K562 (cell line): ENCODE results near the gene CNPY4. TPM values are rescaled to one million over a fixed set of nuclear protein-coding genes. Genes with fewer than 3 reads are reported as not detected.

Source experiments
- ARHGAP35 ChIP-seq: fragments of 450-650 bp; IDR thresholded peaks from 2 replicates; pipeline ENCODE4 v1.6.1; 2018; ENCODE audit not compliant: partially characterized antibody
- BRD9 ChIP-seq: fragments of 450-650 bp; IDR thresholded peaks from 2 replicates; pipeline ENCODE4 v1.6.1; 2018; ENCODE audit warnings: low read depth; ENCODE audit not compliant: partially characterized antibody
- CREBBP ChIP-seq: IDR thresholded peaks from one replicate; pipeline ENCODE4 v1.6.1; 2012; ENCODE audit warnings: low read depth, mild to moderate bottlenecking, control low read depth, inconsistent platforms, low read length
- E2F3 ChIP-seq: fragments of 250-450 bp; sonication (Bioruptor Pico); IDR thresholded peaks from 2 replicates; pipeline ENCODE4 v1.4.0; 2020; ENCODE audit warnings: mild to moderate bottlenecking
- E2F4 ChIP-seq: sonication (generic); formaldehyde crosslinking; IDR thresholded peaks from 2 replicates; pipeline ENCODE4 v1.8.0; 2022; ENCODE audit warnings: mild to moderate bottlenecking, low read depth, missing genetic modification reagents
- ESRRB ChIP-seq: fragments of 250-450 bp; sonication (Bioruptor Pico); IDR thresholded peaks from 2 replicates; pipeline ENCODE4 v1.5.0; 2020; ENCODE audit warnings: mild to moderate bottlenecking, moderate library complexity, borderline replicate concordance
- EWSR1 ChIP-seq: fragments of 450-650 bp; IDR thresholded peaks from 2 replicates; pipeline ENCODE4 v1.6.1; 2018; ENCODE audit warnings: borderline replicate concordance, mild to moderate bottlenecking, low read depth, moderate library complexity; ENCODE audit not compliant: partially characterized antibody
- HDAC2 ChIP-seq: fragments of 450-650 bp; IDR thresholded peaks from 2 replicates; pipeline ENCODE4 v1.6.1; 2016; ENCODE audit warnings: mild to moderate bottlenecking
- MCM2 ChIP-seq: fragments of 450-650 bp; IDR thresholded peaks from 2 replicates; pipeline ENCODE4 v1.6.1; 2017; ENCODE audit warnings: low read depth, mild to moderate bottlenecking
- MITF ChIP-seq: IDR thresholded peaks from 2 replicates; pipeline ENCODE4 v1.6.1; 2014; ENCODE audit warnings: antibody characterized with exemption
- MTA2 ChIP-seq: fragments of 450-650 bp; IDR thresholded peaks from 2 replicates; pipeline ENCODE4 v1.6.1; 2016; ENCODE audit warnings: low read depth
- NFIX ChIP-seq: fragments of 250-450 bp; sonication (Bioruptor Pico); IDR thresholded peaks from 2 replicates; pipeline ENCODE4 v1.4.0; 2020; ENCODE audit warnings: low read depth, mild to moderate bottlenecking, moderate library complexity
- NFXL1 ChIP-seq: fragments of 450-650 bp; formaldehyde crosslinking; IDR thresholded peaks from 2 replicates; pipeline ENCODE4 v1.4.0; 2021; ENCODE audit warnings: mild to moderate bottlenecking
- NR4A1 ChIP-seq, 2 experiments: fragments of 250-450 bp in 1 of 2; fragments of 450-650 bp in 1 of 2; sonication (Bioruptor Pico) in 1 of 2; IDR thresholded peaks; 2 replicates each; pipeline versions ENCODE4 v1.4.0 to v1.6.1; 2016 to 2020; ENCODE audit warnings: mild to moderate bottlenecking in 2 of 2, missing compliant biosample characterization in 1 of 2, missing genetic modification characterization in 1 of 2, moderate library complexity in 1 of 2
- PREB ChIP-seq: sonication (generic); formaldehyde crosslinking; IDR thresholded peaks from 2 replicates; pipeline ENCODE4 v1.8.1; 2023; ENCODE audit warnings: mild to moderate bottlenecking, missing genetic modification reagents
- SMARCA5 ChIP-seq: fragments of 450-650 bp; IDR thresholded peaks from 2 replicates; pipeline ENCODE4 v1.6.1; 2016
- SRF ChIP-seq, 2 experiments: fragments of 250-450, 450-650 bp in 1 of 2; sonication (Bioruptor Pico) in 1 of 2; sonication (generic) in 1 of 2; formaldehyde crosslinking; IDR thresholded peaks; 2 replicates each; pipeline versions ENCODE4 v1.5.0 to v1.5.1; 2020 to 2022; ENCODE audit warnings: mild to moderate bottlenecking in 1 of 2, missing genetic modification reagents in 1 of 2
- TRIM28 ChIP-seq: fragments of 450-650 bp; IDR thresholded peaks from 2 replicates; pipeline ENCODE4 v1.6.1; 2017
- VEZF1 ChIP-seq: fragments of 200-800 bp; sonication (Bioruptor generic); IDR thresholded peaks from 2 replicates; pipeline ENCODE4 v1.6.1; 2017; ENCODE audit warnings: missing genetic modification characterization, missing compliant biosample characterization
- ZFP36 ChIP-seq: fragments of 150-350 bp; IDR thresholded peaks from 2 replicates; pipeline ENCODE4 v1.6.1; 2018; ENCODE audit warnings: low read length, low read depth; ENCODE audit not compliant: partially characterized antibody
- ZKSCAN1 ChIP-seq: fragments of 150-350 bp; IDR thresholded peaks from 2 replicates; pipeline ENCODE4 v1.6.1; 2016; ENCODE audit warnings: low read depth, low read length
- ZNF431 ChIP-seq: sonication (generic); formaldehyde crosslinking; IDR thresholded peaks from 2 replicates; pipeline ENCODE4 v1.8.0; 2022; ENCODE audit warnings: mild to moderate bottlenecking, missing genetic modification reagents
- ZNF551 ChIP-seq: fragments of 250-450 bp; sonication (Bioruptor Pico); IDR thresholded peaks from 2 replicates; pipeline ENCODE4 v1.5.0; 2021; ENCODE audit warnings: mild to moderate bottlenecking, moderate library complexity
- ZNF668 ChIP-seq: fragments of 250-450 bp; sonication (Bioruptor Pico); IDR thresholded peaks from 2 replicates; pipeline ENCODE4 v1.8.0; 2022; ENCODE audit warnings: mild to moderate bottlenecking, inconsistent platforms
- polyA plus RNA-seq, 8 experiments: library from polyadenylated mRNA; depleted of rRNA in 4 of 8; stranded (reverse) in 5 of 8; unstranded in 3 of 8; fragments of >200 nt; fragmentation: Nextera tagmentation in 2 of 8; fragmentation: Illumina TruSeq in 1 of 8; extraction: Ambion mirVana in 2 of 8; extraction: Trizol in 1 of 8; gene quantifications; 2 replicates each; pipeline versions ENCODE4 v1.2.1 to v1.2.3, GENCODE V29; 2011 to 2014; ENCODE audit warnings: inconsistent platforms in 1 of 8, missing spikeins in 1 of 8
- total RNA-seq, 7 experiments: library from RNA; depleted of rRNA in 6 of 7; stranded (reverse); fragments of >200 nt in 6 of 7; fragmentation: Illumina TruSeq in 2 of 7; extraction: Trizol in 2 of 7; gene quantifications; 2 replicates each; pipeline versions ENCODE4 v1.2.1 to v1.2.3, GENCODE V29; 2011 to 2021; ENCODE audit warnings: low replicate concordance in 1 of 7

CNPY4 gene
- total and polyA plus RNA-seq, 9 of the 15 experiments (the other 6 are each of a cell fraction or from before 2014, with no cell fraction given) = 1.9 to 11.2 (median 7.0) TPM

- TF ChIP-seq PREB (CRISPR knock-in tag) = no peak
- no peak for TF ChIP-seq CREBBP
- TF ChIP-seq MCM2 = no peak
- no peak for TF ChIP-seq EWSR1
- TF ChIP-seq NFIX (CRISPR knock-in tag) = no peak
- no peak for TF ChIP-seq ZNF668 (CRISPR knock-in tag)
- TF ChIP-seq ZNF431 (CRISPR knock-in tag) = no peak
- TF ChIP-seq ARHGAP35 = no peak
- peak; percentile 51; the same call in 1 of the 2 replicates for TF ChIP-seq HDAC2
- TF ChIP-seq TRIM28 = no peak
- no peak for TF ChIP-seq ESRRB (CRISPR knock-in tag)
- TF ChIP-seq MTA2 = no peak
- 0 out of 2 replicates have a peak, but pooled peaks have one; percentile 39 for TF ChIP-seq E2F4 (CRISPR knock-in tag)
- no peak for TF ChIP-seq ZFP36
- no peak for TF ChIP-seq SMARCA5
- TF ChIP-seq SRF (CRISPR knock-in tag; IDR thresholded peaks at IDR 0.05) = peak in 1 of 2 experiments; percentile 83; a peak in 1 of 4 replicates
- TF ChIP-seq MITF = peak; percentile 76; the same call in 1 of the 2 replicates
- 0 out of 2 replicates have a peak, but pooled peaks have one; percentile 11 for TF ChIP-seq ZKSCAN1
- TF ChIP-seq VEZF1 = peak; percentile 90
- no peak for TF ChIP-seq NR4A1 (CRISPR knock-in tag; IDR thresholded peaks at IDR 0.05)
- no peak for TF ChIP-seq NR4A1 (tag; IDR thresholded peaks at IDR 0.05)
- no peak for TF ChIP-seq NFXL1
- TF ChIP-seq BRD9 = no peak
- no peak for TF ChIP-seq ZNF551
- TF ChIP-seq E2F3 (CRISPR knock-in tag) = peak; percentile 73; the same call in 1 of the 2 replicates
These were observed 29.3 kb downstream of the CNPY4 start, which contains the start of gene LAMTOR4 (continued) for GRCh38 chr7:100148559-100149328.
